HG02938 (cell line): ENCODE measurements around the gene CAMK1G.

ENCODE experiments used
- ATAC-seq: cut with Tn5 transposase; IDR thresholded peaks from one replicate; pipeline ENCODE4 v1.9.1; 2021; ENCODE audit warnings: mild to moderate bottlenecking, moderate library complexity; ENCODE audit not compliant: unreplicated experiment

CAMK1G gene

GRCh38 chr1:209564849-209565248 is 18.7 kb upstream of the CAMK1G start:
- ATAC-seq, result no peak

- peak; percentile 88 for ATAC-seq
These were observed 17.5 kb upstream of the CAMK1G start for GRCh38 chr1:209565759-209566678.

GRCh38 chr1:209567698-209568175 is 15.8 kb upstream of the CAMK1G start:
- no peak for ATAC-seq

GRCh38 chr1:209569455-209570207 is 13.9 kb upstream of the CAMK1G start:
- no peak for ATAC-seq

GRCh38 chr1:209570743-209571142 is 12.8 kb upstream of the CAMK1G start:
- no peak for ATAC-seq

- ATAC-seq, result peak; percentile 78
These were observed 6.9 kb upstream of the CAMK1G start for GRCh38 chr1:209576392-209577197.

- no peak for ATAC-seq
These were observed 6.2 kb upstream of the CAMK1G start for GRCh38 chr1:209577346-209577745.

- ATAC-seq, result no peak
These were observed 2.9 kb upstream of the CAMK1G start for GRCh38 chr1:209580577-209580976.

GRCh38 chr1:209584231-209584672 is 738 bp downstream of the CAMK1G start:
- no peak for ATAC-seq

GRCh38 chr1:209585197-209585596 is 1.7 kb downstream of the CAMK1G start:
- ATAC-seq, result no peak

- ATAC-seq, result no peak
These were observed 2.2 kb downstream of the CAMK1G start for GRCh38 chr1:209585672-209586071.

GRCh38 chr1:209586221-209586740 is 2.8 kb downstream of the CAMK1G start:
- no peak for ATAC-seq

- ATAC-seq, result no peak
These were observed 4.3 kb downstream of the CAMK1G start for GRCh38 chr1:209587789-209588188.

GRCh38 chr1:209589440-209589839 is 5.9 kb downstream of the CAMK1G start:
- no peak for ATAC-seq

GRCh38 chr1:209589863-209590262 is 6.3 kb downstream of the CAMK1G start:
- no peak for ATAC-seq

- ATAC-seq, result no peak
These were observed 6.9 kb downstream of the CAMK1G start for GRCh38 chr1:209590405-209590804.

- no peak for ATAC-seq
These were observed 10.2 kb downstream of the CAMK1G start for GRCh38 chr1:209593747-209594146.

- ATAC-seq, result no peak
These were observed 10.9 kb downstream of the CAMK1G start for GRCh38 chr1:209594440-209594839.

- no peak for ATAC-seq
These were observed 11.5 kb downstream of the CAMK1G start for GRCh38 chr1:209595028-209595427.

- ATAC-seq, result no peak
These were observed 12.2 kb downstream of the CAMK1G start for GRCh38 chr1:209595599-209596285.
